SK-N-SH (cell line): ENCODE measurements around the gene RBM4B. TPM values are rescaled to one million over a fixed set of nuclear protein-coding genes. Genes with fewer than 3 reads are reported as not detected.

ENCODE experiments used
- CTCF ChIA-PET: fragments of 300-600, 350-600 bp; formaldehyde crosslinking; extraction: SDS; loops from one replicate; lab custom pipeline; 2021; lab: Yijun Ruan, JAX
- POLR2A ChIA-PET: fragments of 350-600 bp; sonication (Branson Sonifier 250); formaldehyde crosslinking; extraction: SDS; loops from one replicate; lab custom pipeline; 2020; ENCODE audit warnings: antibody characterized with exemption, inconsistent platforms; lab: Yijun Ruan, JAX
- DNase-seq: peaks from one replicate; pipeline ENCODE4 v3.0.0; 2012
- H2AFZ ChIP-seq: fragments of 200-600 bp; sonication (generic); 2 replicates; pipeline ENCODE4 v1.8.1; 2016; ENCODE audit warnings: antibody characterized with exemption, mild to moderate bottlenecking, low read depth
- H3F3A ChIP-seq: fragments of 200-600 bp; sonication (generic); replicated peaks from 2 replicates; pipeline ENCODE3; 2016; ENCODE audit warnings: antibody characterized with exemption, mild to moderate bottlenecking; ENCODE audit not compliant: insufficient read depth
- H3K27ac ChIP-seq, 2 experiments: fragments of 200-500 bp in 1 of 2; fragments of 200-600 bp in 1 of 2; sonication (Bioruptor generic) in 1 of 2; sonication (generic), shearing (Covaris generic) in 1 of 2; 2 replicates each; pipeline versions ENCODE4 v1.5.1 to v1.6.1; 2014 to 2016; ENCODE audit warnings: low read depth in 2 of 2, inconsistent platforms in 1 of 2, low read length in 1 of 2, mild to moderate bottlenecking in 1 of 2, mixed read lengths in 1 of 2
- H3K27me3 ChIP-seq: fragments of 200-600 bp; sonication (generic), shearing (Covaris generic); 2 replicates; pipeline ENCODE4 v1.6.1; 2016; ENCODE audit warnings: mixed run types; ENCODE audit not compliant: insufficient read depth
- H3K36me3 ChIP-seq, 2 experiments: fragments of 200-500 bp in 1 of 2; fragments of 200-600 bp in 1 of 2; sonication (Bioruptor generic) in 1 of 2; sonication (generic) in 1 of 2; replicated peaks in 1 of 2; 2 replicates each; pipeline versions ENCODE3 to v1.5.1; 2014 to 2016; ENCODE audit warnings: low read length in 1 of 2, mild to moderate bottlenecking in 1 of 2; ENCODE audit not compliant: insufficient read depth in 2 of 2, control insufficient read depth in 1 of 2
- H3K4me1 ChIP-seq, 2 experiments: fragments of 200-500 bp in 1 of 2; fragments of 200-600 bp in 1 of 2; sonication (Bioruptor generic) in 1 of 2; sonication (generic), shearing (Covaris generic) in 1 of 2; 2 replicates each; pipeline versions ENCODE4 v1.5.1 to v1.6.1; 2014 to 2016; ENCODE audit warnings: low read depth in 1 of 2, low read length in 1 of 2, mixed run types in 1 of 2; ENCODE audit not compliant: insufficient read depth in 2 of 2, control insufficient read depth in 1 of 2
- H3K4me2 ChIP-seq: fragments of 200-600 bp; sonication (generic), shearing (Covaris generic); 2 replicates; pipeline ENCODE4 v1.6.1; 2017; ENCODE audit warnings: mixed run types
- H3K4me3 ChIP-seq, 2 experiments: fragments of 200-500 bp in 1 of 2; fragments of 200-600 bp in 1 of 2; sonication (Bioruptor generic) in 1 of 2; sonication (generic), shearing (Covaris generic) in 1 of 2; 2 replicates each; pipeline versions ENCODE4 v1.5.1 to v1.8.1; 2014 to 2016; ENCODE audit warnings: low read depth in 2 of 2, inconsistent platforms in 1 of 2, low read length in 1 of 2, mild to moderate bottlenecking in 1 of 2, mixed read lengths in 1 of 2, moderate library complexity in 1 of 2
- H3K79me2 ChIP-seq: fragments of 200-600 bp; sonication (generic); 2 replicates; pipeline ENCODE4 v1.8.1; 2017; ENCODE audit warnings: mild to moderate bottlenecking; ENCODE audit not compliant: insufficient read depth
- H3K9ac ChIP-seq: fragments of 200-600 bp; sonication (generic); 2 replicates; pipeline ENCODE4 v1.6.1; 2017; ENCODE audit warnings: mixed run types
- H3K9me2 ChIP-seq: fragments of 200-600 bp; sonication (generic); 2 replicates; pipeline ENCODE4 v1.6.1; 2017; ENCODE audit warnings: mixed run types
- H3K9me3 ChIP-seq: fragments of 200-600 bp; sonication (generic); 2 replicates; pipeline ENCODE4 v1.6.1; 2017; ENCODE audit warnings: mixed run types, mild to moderate bottlenecking, moderate library complexity
- H4K20me1 ChIP-seq: fragments of 200-600 bp; sonication (generic); 2 replicates; pipeline ENCODE4 v1.6.1; 2017; ENCODE audit warnings: mild to moderate bottlenecking, mixed run types; ENCODE audit not compliant: insufficient read depth
- GABPA ChIP-seq: IDR thresholded peaks from 2 replicates; pipeline ENCODE4 v1.4.0; 2012; ENCODE audit warnings: low read depth, mild to moderate bottlenecking
- GATA2 ChIP-seq: sonication (generic); formaldehyde crosslinking; IDR thresholded peaks from 2 replicates; pipeline ENCODE4 v1.5.0; 2020; ENCODE audit warnings: mild to moderate bottlenecking, missing genetic modification reagents
- IRF3 ChIP-seq: fragments of 150-350 bp; IDR thresholded peaks from 2 replicates; pipeline ENCODE4 v1.6.1; 2016; ENCODE audit warnings: mild to moderate bottlenecking, low read depth, low read length
- MAX ChIP-seq: IDR thresholded peaks from 2 replicates; pipeline ENCODE4 v1.4.0; 2012; ENCODE audit warnings: low read depth
- MXI1 ChIP-seq: IDR thresholded peaks from 2 replicates; pipeline ENCODE4 v1.6.1; 2012; ENCODE audit warnings: mild to moderate bottlenecking, low read depth, low read length, improper control_type of control experiment
- NFIC ChIP-seq: IDR thresholded peaks from 2 replicates; pipeline ENCODE4 v1.4.0; 2012; ENCODE audit warnings: borderline replicate concordance
- PBX3 ChIP-seq: IDR thresholded peaks from 2 replicates; pipeline ENCODE4; 2012
- POLR2AphosphoS5 ChIP-seq: IDR thresholded peaks from 2 replicates; pipeline ENCODE4 v1.6.1; 2012; ENCODE audit warnings: low read depth, low read length
- REST ChIP-seq: IDR thresholded peaks from 2 replicates; pipeline ENCODE4 v1.6.1; 2012; ENCODE audit warnings: mild to moderate bottlenecking, low read depth, low read length, moderate library complexity
- RFX5 ChIP-seq: IDR thresholded peaks from 2 replicates; pipeline ENCODE4 v1.6.1; 2012; ENCODE audit warnings: mild to moderate bottlenecking, improper control_type of control experiment, low read length
- SIN3A ChIP-seq: IDR thresholded peaks from 2 replicates; pipeline ENCODE4 v1.6.1; 2012; ENCODE audit warnings: low read depth, mild to moderate bottlenecking, low read length, moderate library complexity, borderline replicate concordance
- SMC3 ChIP-seq: IDR thresholded peaks from 2 replicates; pipeline ENCODE4 v1.6.1; 2012; ENCODE audit warnings: low read depth, low read length, improper control_type of control experiment
- TAF1 ChIP-seq: IDR thresholded peaks from 2 replicates; pipeline ENCODE4 v1.6.1; 2012; ENCODE audit warnings: low read depth, mild to moderate bottlenecking, low read length, moderate library complexity, borderline replicate concordance
- USF2 ChIP-seq: fragments of 150-350 bp; IDR thresholded peaks from 2 replicates; pipeline ENCODE4 v1.6.1; 2017; ENCODE audit warnings: antibody characterized with exemption, low read length, low read depth, borderline replicate concordance
- YY1 ChIP-seq: IDR thresholded peaks from 2 replicates; pipeline ENCODE4 v1.4.0; 2012; ENCODE audit warnings: low read depth, mild to moderate bottlenecking
- ZBTB33 ChIP-seq: IDR thresholded peaks from 2 replicates; pipeline ENCODE4 v1.4.0; 2012; ENCODE audit warnings: low read depth, borderline replicate concordance
- WGBS: methylation state at CpG from one replicate; pipeline ENCODE4 v1.1.6; 2017; ENCODE audit warnings: low lambda C conversion rate; 5-methylcytosine and 5-hydroxymethylcytosine counted together
- polyA plus RNA-seq, 3 experiments: library from polyadenylated mRNA; depleted of rRNA; stranded (reverse); fragments of >200 nt; gene quantifications; 2 replicates each; pipeline ENCODE4 v1.2.3, GENCODE V29; 2012

Gene RBM4B
- polyA plus RNA-seq, 1 of the 3 experiments (the other 2 are of a cell fraction), result 31.1 TPM

GRCh38 chr11:66651016-66651415, 26.7 kb downstream of the RBM4B start:
- ChIA-PET POLR2A (no interaction called here), CTCF (no interaction called here)
- WGBS, result 92% methylated on average over 2 of the region's 2 CpGs
- Histone ChIP-seq H3F3A (peaks cover 42% of the 10 kb centered on the region), H2AFZ (no peak overlapping the region), H3K4me2 (no peak overlapping the region), H3K79me2 (peaks cover 100% of the 10 kb centered on the region), H3K36me3 (peaks cover 24 to 64% of the 10 kb centered on the region in 2 experiments), H3K9me2 (no peaks in the 10 kb centered on the region), H3K9me3 (no peaks in the 10 kb centered on the region), H3K4me1 (no peaks in the 10 kb centered on the region; a peak in 1 of 4 replicates), H3K27ac (no peak overlapping the region), H4K20me1 (peaks cover 74% of the 10 kb centered on the region), H3K9ac (no peak overlapping the region), H3K4me3 (no peak overlapping the region), H3K27me3 (no peaks in the 10 kb centered on the region)
- DNase-seq, result no peak
- TF ChIP-seq TAF1, result no peak

GRCh38 chr11:66649903-66650302, 27.8 kb downstream of the RBM4B start:
- Histone ChIP-seq H3K4me3 (no peak overlapping the region), H3K4me2 (no peak overlapping the region), H3K9me3 (no peaks in the 10 kb centered on the region), H2AFZ (no peak overlapping the region)
- TF ChIP-seq MXI1 (no peak), NFIC (no peak), IRF3 (no peak), SMC3 (no peak), GABPA (no peak), USF2 (no peak), GATA2 (CRISPR knock-in tag) (no peak), PBX3 (no peak), RFX5 (no peak), POLR2AphosphoS5 (no peak), MAX (no peak), SIN3A (no peak), REST (no peak), ZBTB33 (no peak), YY1 (no peak)
- TF ChIP-seq, all 33 proteins: peak for 0
- H3K9ac ChIP-seq, result no peak overlapping the region
- CTCF ChIA-PET, result interaction anchor here (1.4 kb wide), 1 partner anchor 70 kb away, joined by 3 read pairs; no protein-coding TSS in a partner anchor
- H3K4me1 ChIP-seq, result peaks cover 0 to 4% of the 10 kb centered on the region in 2 experiments; a peak in 2 of 4 replicates
- POLR2A ChIA-PET, result interaction anchor here (0.7 to 1.2 kb wide), 2 partner anchors 11 to 33 kb away, joined by 3 to 6 read pairs; partner anchors contain the start of genes RBM14 and RBM4
- no peaks in the 10 kb centered on the region for H3K9me2 ChIP-seq
- no peak for DNase-seq
- 95% methylated on average over 5 of the region's 5 CpGs for WGBS
- peaks cover 35 to 71% of the 10 kb centered on the region in 2 experiments for H3K36me3 ChIP-seq
- peaks cover 100% of the 10 kb centered on the region for H3K79me2 ChIP-seq
- H3K27ac ChIP-seq, result no peak overlapping the region
- peaks cover 42% of the 10 kb centered on the region for H3F3A ChIP-seq
- peaks cover 85% of the 10 kb centered on the region for H4K20me1 ChIP-seq
- no peaks in the 10 kb centered on the region for H3K27me3 ChIP-seq
